Uterus (tissue), 2 donors: ENCODE results near the gene FILIP1L.

ENCODE experiments used
- POLR2A ChIP-seq, 2 donors: fragments of 450-650 bp; IDR thresholded peaks; one replicate each; pipeline ENCODE4 v1.6.1; 2016; ENCODE audit warnings: antibody characterized with exemption in 2 of 2, mild to moderate bottlenecking in 1 of 2, moderate library complexity in 1 of 2
- TF ChIP-seq, protein P1 (sequence below), 4 experiments: fragments of 200-600 bp in 2 of 4; fragments of 450-650 bp in 2 of 4; sonication (generic) in 2 of 4; IDR thresholded peaks; one replicate each; pipeline ENCODE4 v1.5.1; 2016 to 2019; ENCODE audit warnings: antibody characterized with exemption in 4 of 4, mild to moderate bottlenecking in 2 of 4, moderate library complexity in 1 of 4

DNA sequence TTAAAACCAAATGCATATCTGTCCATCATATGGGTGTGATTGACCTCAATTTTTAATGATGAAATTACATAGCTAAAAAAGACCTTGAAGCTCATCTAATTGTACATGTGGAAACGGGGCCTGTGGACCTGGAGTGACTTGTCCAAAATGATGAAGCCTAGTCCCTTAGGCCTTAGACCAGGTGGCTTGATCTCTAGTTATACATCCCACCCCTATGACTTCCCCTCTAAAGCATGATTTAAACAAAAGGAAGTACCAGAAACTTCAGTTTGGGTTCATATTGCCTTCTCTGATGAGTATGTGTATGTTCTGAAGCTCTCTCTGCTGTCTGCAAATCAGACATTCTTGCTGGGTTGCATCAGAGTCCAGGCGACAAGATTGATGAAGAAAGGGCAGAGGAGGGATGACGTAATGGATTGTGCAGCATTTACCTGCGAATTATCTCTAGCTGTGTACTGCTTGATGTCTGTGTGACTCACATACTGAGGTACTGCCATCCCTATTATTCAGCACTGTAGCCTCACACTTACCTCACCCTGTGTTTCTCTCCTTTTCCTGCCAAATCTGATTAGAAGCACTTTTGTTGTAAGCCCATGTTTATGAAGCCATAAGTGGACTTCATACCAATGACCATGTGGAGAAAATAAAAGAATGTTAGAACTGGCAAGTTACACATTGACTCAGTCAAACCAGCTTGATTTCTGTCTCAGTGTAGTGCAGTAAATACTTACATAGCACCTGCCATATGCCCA lies 111.5 kb downstream of the FILIP1L start:
- TF ChIP-seq POLR2A (IDR thresholded peaks at IDR 0.05), result no peak
- TF ChIP-seq, protein P1, sequence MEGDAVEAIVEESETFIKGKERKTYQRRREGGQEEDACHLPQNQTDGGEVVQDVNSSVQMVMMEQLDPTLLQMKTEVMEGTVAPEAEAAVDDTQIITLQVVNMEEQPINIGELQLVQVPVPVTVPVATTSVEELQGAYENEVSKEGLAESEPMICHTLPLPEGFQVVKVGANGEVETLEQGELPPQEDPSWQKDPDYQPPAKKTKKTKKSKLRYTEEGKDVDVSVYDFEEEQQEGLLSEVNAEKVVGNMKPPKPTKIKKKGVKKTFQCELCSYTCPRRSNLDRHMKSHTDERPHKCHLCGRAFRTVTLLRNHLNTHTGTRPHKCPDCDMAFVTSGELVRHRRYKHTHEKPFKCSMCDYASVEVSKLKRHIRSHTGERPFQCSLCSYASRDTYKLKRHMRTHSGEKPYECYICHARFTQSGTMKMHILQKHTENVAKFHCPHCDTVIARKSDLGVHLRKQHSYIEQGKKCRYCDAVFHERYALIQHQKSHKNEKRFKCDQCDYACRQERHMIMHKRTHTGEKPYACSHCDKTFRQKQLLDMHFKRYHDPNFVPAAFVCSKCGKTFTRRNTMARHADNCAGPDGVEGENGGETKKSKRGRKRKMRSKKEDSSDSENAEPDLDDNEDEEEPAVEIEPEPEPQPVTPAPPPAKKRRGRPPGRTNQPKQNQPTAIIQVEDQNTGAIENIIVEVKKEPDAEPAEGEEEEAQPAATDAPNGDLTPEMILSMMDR (IDR thresholded peaks at IDR 0.05), result no peak
